ENCODE data around the gene DSC1.
"Not testable (repeated sequence)": the region's sequence is repeated elsewhere in the genome, so short reads cannot be mapped to it uniquely, and the experiment has no call there.

The DSC1 gene

DNA sequence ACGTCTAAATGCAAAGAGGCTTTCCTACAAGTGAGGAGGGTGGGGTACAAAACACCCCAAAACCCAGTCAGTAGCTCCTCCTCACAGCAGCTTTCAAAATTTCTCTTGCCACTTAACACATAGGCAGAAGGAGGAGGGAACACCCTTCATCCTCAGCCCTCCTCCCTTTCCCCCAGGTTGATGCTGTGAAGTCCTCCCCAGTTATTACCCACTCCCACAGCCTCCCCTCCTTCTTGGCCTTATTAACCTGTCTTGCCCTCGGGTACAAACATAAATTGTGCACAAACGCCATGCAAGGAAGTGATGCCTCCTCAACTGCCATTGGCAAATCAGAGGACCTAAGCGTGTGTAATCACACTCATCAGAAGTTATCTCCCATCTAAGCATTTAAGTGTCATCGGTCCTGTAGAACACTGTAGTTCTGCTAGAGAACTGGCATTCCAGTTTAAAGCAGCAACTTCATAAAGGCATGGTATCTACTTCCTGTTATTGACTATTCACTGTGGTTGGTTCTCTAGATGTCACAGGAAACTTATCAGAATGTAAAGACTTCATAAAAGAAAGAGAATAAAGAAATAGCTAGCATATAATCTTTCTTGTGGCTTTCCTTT, at the start of gene DSC1:
Gene DSC1, minus strand, starts transcription at position 32 of the 611 bp plus-strand sequence. CDS start 262 bp downstream, outside the sequence.
- DNase-seq: no peak

GRCh38 chr18:31211047-31211446, 48.4 kb upstream of the DSC1 start:
- no peak for DNase-seq

DNA sequence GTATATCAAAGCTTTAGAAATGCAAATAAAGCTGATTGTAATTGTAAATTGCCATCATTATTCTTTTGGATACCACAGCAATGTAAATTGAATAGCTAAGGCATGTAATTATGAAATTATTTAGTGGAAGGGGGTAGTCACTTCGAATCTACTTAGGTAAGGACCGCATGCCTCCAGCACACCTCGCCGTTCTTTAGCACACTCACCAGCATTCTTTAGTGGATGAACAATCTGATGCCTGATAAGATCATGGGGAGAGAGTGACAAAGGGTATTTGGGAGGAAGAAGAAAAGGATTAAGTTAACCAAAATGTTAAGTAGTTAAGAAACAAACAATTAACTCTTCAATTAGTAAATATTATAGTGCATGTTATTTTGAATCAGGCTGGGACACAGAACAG, 46.4 kb upstream of the DSC1 start:
- DNase-seq: no peak

DNA sequence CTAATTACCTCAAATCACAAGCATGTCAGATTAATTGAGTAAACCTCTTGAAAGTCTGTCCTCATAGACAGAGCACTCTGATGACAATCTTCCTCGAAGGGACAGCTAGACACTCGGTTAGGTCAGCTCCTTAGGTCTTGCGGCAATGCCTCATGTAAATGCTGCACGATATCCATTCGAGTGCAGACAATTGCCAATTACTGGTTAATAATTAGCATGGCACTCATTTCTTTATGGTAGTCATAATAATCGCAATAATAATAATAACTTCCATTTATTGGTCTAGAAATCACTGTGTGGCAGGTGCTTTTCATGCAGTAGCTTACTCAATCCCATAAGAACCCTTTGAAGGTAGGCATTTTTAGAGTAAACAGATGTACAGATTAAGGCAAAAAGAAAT, 44.7 kb upstream of the DSC1 start:
- DNase-seq: no peak

- no peak for DNase-seq
These were observed 44.2 kb upstream of the DSC1 start for GRCh38 chr18:31206787-31207381.

DNA sequence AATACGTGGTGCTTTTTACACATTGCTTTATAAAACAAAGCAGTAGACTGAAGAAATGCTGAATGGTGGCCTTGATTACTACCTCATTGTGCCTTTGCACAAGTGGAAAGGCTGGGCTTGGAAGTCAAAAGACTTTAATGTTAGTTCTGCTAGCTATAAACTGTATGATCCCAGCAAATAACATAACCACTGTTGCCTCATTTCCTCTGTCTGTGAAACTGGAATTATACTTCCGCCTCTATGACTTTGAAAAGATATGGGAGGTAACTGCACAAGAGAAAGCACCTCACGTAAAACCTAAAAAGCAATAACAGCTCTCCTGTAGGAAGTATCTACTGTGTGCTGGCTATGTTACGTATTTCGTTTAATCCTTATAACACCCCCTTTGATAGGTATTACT, 43.4 kb upstream of the DSC1 start:
- DNase-seq: no peak

DNA sequence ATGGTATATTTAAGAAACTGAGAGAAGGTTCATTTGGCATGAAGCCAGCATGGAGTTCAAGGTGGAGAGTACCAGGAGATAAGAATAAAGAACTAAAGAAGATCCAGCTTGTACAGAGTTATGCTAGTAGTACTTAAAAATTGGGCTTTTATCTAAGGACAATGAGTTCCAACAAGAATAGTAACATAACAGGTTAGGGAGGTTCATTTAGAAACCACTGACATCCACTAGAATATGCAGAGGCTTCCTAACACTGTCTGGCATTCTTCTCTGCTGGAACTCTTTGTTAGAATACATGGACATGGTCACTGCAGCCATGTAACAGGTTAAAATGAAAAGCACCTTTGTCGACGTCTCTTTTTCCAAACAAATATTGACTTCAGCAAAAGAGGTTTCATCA, 42.6 kb upstream of the DSC1 start:
- DNase-seq: no peak

- DNase-seq: no peak
These were observed 42.2 kb upstream of the DSC1 start for GRCh38 chr18:31204833-31205232.

DNA sequence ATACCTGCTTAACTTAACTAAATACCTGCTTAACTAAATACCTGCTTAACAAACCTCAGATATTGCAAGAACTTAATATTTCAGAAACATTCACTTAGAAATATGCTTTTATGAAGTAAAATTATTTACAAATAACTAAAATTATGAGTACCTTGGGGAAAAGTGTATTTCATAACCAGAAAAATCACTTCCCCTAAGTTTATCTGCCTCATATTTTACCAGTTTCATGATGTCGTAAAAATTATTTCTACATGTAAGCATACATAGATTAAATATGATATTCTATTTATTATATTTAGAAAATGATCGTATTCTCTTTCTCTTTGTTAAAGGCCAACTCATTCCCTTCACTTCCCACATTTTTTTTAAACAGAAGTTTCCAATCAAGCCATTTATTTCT, 41.5 kb upstream of the DSC1 start:
- no peak for DNase-seq

- DNase-seq: no peak
These were observed 41.1 kb upstream of the DSC1 start for GRCh38 chr18:31203794-31204148.

- DNase-seq: no peak
These were observed 40.6 kb upstream of the DSC1 start for GRCh38 chr18:31203096-31203793.

GRCh38 chr18:31199190-31199769, 36.6 kb upstream of the DSC1 start:
- DNase-seq: no peak

DNA sequence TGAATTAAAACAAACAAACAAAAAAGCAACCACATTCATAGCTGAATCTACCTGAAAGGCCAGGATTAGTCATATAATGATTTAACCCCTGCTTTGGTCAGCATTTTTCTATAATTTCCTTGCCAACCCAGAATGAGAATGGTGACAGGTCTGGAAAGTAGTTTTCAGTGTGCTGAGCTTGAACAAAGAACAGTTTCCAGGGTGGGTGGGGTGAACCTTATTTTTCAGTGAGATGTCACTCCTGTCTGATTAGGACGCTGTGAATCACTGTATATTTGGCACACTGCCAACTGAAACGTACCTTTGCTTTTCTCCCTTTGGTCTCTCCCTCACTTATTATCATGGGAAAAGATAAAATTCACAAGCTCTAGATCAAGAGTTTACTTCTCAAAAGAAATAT, 35.0 kb upstream of the DSC1 start:
- no peak for DNase-seq

DNA sequence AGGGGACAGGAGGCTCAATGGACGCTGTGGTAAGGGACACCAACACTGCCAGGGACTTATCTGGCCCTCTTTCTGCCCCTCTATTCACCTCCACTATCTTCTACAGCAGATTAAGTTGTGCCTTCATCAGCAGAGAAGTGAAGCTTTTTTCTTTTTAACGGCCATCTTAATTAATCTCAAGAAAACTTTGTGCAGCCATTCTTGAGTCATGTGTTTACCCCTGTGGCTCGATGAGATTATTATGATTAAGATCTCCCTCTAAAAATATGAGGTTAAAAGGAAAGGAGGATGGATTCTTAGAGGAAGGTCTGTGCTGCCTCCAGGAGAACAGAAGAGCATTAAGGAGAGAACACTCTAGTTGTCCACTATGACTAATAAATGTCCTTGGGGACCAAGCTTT, 32.4 kb upstream of the DSC1 start:
- no peak for DNase-seq

- DNase-seq: no peak
These were observed 29.6 kb upstream of the DSC1 start for GRCh38 chr18:31192086-31192776.

DNA sequence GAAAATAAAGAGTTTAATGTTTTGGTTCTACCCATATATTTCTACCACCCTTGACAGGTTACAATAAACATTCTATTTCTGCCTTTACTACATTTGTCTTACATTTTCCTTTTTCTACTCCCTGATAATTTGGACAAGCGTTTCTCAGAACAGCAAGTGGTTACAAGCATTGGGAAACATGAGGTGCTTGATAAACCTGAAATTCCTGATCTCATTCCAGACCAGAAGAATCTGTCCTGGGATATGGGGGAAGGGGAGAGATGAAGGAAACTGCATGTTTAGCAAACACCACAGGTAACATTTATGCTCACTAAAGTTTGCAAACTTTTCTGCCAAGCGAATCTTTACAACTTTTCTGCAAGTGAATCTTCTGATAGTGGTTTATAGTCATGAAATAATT, 28.3 kb upstream of the DSC1 start:
- no peak for DNase-seq

DNA sequence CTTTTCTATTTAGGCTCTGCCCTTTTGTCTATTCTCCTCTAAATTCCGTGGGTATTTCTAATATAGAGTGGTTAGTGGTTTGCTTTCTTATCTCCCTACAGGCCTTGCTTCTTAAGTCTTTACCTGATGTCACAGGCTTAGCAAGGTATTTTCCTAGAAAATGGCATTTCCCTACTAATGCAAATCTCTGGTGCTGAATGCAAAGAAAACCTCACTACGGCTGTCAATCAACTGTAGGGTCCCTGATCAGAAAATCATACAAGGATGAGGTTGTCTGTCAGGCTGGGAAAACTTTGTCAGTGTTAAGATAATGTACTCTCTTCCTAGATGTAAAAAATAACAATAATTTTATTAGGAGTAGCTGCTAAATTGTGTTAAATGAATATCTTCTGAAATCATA, 27.1 kb upstream of the DSC1 start:
- DNase-seq: no peak

GRCh38 chr18:31185186-31185950, 22.7 kb upstream of the DSC1 start:
- no peak for DNase-seq

DNA sequence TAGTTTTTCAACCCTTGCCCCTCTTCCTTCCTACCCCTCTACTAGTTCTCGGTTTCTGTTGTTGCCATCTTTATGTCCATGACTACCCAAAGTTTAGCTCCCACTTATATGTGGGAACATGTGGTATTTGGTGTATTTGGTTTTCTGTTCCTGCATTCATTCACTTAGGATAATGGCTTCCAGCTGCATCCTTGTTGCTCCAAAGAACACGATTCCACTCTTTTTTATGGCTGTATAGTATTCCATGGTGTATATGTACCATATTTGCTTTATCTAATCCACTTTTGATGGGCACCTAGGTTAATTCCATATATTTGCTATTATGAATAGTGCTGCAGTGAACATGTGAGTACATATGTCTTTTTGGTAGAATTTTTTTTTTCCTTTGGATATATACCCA, 20.6 kb upstream of the DSC1 start:
- no peak for DNase-seq

DNA sequence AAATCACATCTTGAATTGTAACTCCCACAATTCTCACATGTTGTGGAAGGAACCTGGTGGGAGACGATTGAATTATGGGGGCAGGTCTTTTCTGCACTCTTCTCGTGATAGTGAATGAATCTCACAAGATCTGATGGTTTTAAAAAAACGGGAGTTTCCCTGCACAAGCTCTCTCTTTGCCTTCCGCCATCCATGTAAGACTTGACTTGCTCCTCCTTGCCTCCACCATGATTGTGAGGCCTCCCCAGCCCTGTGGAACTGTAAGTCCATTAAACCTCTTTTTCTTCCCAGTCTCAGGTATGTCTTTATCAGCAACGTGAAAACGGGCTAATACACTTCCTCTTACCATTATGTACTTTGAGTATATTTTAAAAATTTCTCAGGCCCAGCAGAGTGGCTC, 14.7 kb upstream of the DSC1 start:
- DNase-seq: not testable (repeated sequence)

- no peak for DNase-seq
These were observed 13.9 kb upstream of the DSC1 start for GRCh38 chr18:31176531-31176930.

DNA sequence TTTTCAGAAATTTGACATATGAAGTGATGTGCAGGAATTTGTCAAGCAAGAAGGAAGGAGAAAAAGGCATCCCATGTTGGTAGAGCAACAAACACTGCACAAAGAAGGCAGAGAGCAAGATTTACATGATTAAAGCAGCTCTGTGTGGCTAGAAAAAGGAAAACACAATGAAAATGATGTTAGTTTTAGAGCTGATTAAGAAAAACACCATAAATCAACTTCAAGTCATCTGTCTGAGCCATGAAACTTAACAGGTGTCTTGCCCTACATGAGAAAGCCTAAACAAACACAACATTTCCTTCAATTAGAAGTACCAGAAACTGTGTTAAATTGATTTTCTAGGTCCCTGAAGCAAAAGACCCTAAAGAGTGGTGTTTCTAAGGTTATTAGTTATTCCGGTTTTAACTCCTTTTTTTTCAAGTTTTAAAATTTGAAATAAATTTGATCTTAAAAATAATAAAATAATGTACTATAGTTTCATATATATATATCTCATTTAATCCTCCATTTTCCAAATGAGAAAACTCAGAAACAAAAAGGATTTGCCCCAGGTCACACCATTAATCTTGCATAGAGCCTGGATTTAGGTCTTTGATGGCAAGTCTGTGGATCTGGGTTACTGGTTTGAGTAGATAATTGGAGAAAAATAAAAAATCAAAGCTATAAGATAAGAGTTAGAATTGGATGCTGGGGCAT, 8.6 kb upstream of the DSC1 start:
- DNase-seq: no peak

All from NCI-H1092 (cell line).